WTC11 (cell line): Measurements from ENCODE around the gene F5.

Source experiments
- ESRRA ChIP-seq: sonication (generic); formaldehyde crosslinking; IDR thresholded peaks from 2 replicates; pipeline ENCODE4 v1.8.1; 2022; ENCODE audit warnings: mild to moderate bottlenecking, missing genetic modification reagents, borderline replicate concordance
- IRF1 ChIP-seq: sonication (generic); formaldehyde crosslinking; IDR thresholded peaks from 2 replicates; pipeline ENCODE4 v1.8.0; 2023; ENCODE audit warnings: missing genetic modification reagents
- JUN ChIP-seq: sonication (generic); formaldehyde crosslinking; IDR thresholded peaks from 2 replicates; pipeline ENCODE4 v1.8.0; 2023; ENCODE audit warnings: mild to moderate bottlenecking, missing genetic modification reagents
- NR1H2 ChIP-seq: sonication (generic); formaldehyde crosslinking; IDR thresholded peaks from 2 replicates; pipeline ENCODE4 v1.9.0; 2021; ENCODE audit warnings: mild to moderate bottlenecking, moderate library complexity, missing genetic modification reagents
- TF ChIP-seq, protein P1 (sequence below): fragments of 200-600 bp; IDR thresholded peaks from 2 replicates; pipeline ENCODE4 v1.8.0; 2022; ENCODE audit warnings: antibody characterized with exemption

- TF ChIP-seq, protein P1, sequence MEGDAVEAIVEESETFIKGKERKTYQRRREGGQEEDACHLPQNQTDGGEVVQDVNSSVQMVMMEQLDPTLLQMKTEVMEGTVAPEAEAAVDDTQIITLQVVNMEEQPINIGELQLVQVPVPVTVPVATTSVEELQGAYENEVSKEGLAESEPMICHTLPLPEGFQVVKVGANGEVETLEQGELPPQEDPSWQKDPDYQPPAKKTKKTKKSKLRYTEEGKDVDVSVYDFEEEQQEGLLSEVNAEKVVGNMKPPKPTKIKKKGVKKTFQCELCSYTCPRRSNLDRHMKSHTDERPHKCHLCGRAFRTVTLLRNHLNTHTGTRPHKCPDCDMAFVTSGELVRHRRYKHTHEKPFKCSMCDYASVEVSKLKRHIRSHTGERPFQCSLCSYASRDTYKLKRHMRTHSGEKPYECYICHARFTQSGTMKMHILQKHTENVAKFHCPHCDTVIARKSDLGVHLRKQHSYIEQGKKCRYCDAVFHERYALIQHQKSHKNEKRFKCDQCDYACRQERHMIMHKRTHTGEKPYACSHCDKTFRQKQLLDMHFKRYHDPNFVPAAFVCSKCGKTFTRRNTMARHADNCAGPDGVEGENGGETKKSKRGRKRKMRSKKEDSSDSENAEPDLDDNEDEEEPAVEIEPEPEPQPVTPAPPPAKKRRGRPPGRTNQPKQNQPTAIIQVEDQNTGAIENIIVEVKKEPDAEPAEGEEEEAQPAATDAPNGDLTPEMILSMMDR: no peak
- TF ChIP-seq IRF1: no peak
- TF ChIP-seq ESRRA: no peak
- TF ChIP-seq NR1H2 (CRISPR knock-in tag): no peak
- TF ChIP-seq JUN (CRISPR knock-in tag): no peak
These were observed 1.7 kb downstream of the F5 start for GRCh38 chr1:169584483-169585144.
